AG09309 (cell line): ENCODE data around the gene RPGRIP1L.

Experiments used
- DNase-seq: peaks from one replicate; pipeline ENCODE4 v3.0.0-alpha.2; 2010; ENCODE audit warnings: low read depth
- H3K4me3 ChIP-seq: 2 replicates; pipeline ENCODE4 v1.5.1; 2011; ENCODE audit warnings: mild to moderate bottlenecking, low read depth, low read length, moderate library complexity; ENCODE audit not compliant: control insufficient read depth
- CTCF ChIP-seq: IDR thresholded peaks from 2 replicates; pipeline ENCODE4 v1.5.1; 2011; ENCODE audit warnings: mild to moderate bottlenecking, low read depth, low read length, inconsistent platforms; ENCODE audit not compliant: insufficient read depth, control insufficient read depth; ENCODE audit errors: missing control alignments

Gene RPGRIP1L

GRCh38 chr16:53561101-53561888, 142.4 kb downstream of the RPGRIP1L start:
- no peak for DNase-seq
- no peak for TF ChIP-seq CTCF
- H3K4me3 ChIP-seq: no peak overlapping the region

GRCh38 chr16:53559270-53559951, 144.2 kb downstream of the RPGRIP1L start:
- H3K4me3 ChIP-seq: no peak overlapping the region
- no peak for DNase-seq
- TF ChIP-seq CTCF: no peak

- H3K4me3 ChIP-seq: no peak overlapping the region
- DNase-seq: no peak
- TF ChIP-seq CTCF: no peak
Measured at GRCh38 chr16:53558710-53559109, 144.9 kb downstream of the RPGRIP1L start.

GRCh38 chr16:53556521-53556920, 147.1 kb downstream of the RPGRIP1L start:
- DNase-seq: no peak
- no peak overlapping the region for H3K4me3 ChIP-seq
- TF ChIP-seq CTCF: no peak

- no peak overlapping the region for H3K4me3 ChIP-seq
- DNase-seq: peak; percentile 73
- peak; percentile 79 for TF ChIP-seq CTCF
Measured at GRCh38 chr16:53549970-53550690, 153.5 kb downstream of the RPGRIP1L start.
